NCI-H748 (cell line): ENCODE results near the gene RIPOR3.
"Not testable (repeated sequence)": the region's sequence is repeated elsewhere in the genome, so short reads cannot be mapped to it uniquely, and the experiment has no call there.

Experiments
- DNase-seq: peaks from one replicate; lab custom pipeline; 2025; ENCODE audit not compliant: unreplicated experiment; lab: John Stamatoyannopoulos, UW

Gene RIPOR3

GRCh38 chr20:50578778-50579165, 112.6 kb downstream of the RIPOR3 start:
- DNase-seq, result no peak

GRCh38 chr20:50578061-50578777, 113.1 kb downstream of the RIPOR3 start:
- DNase-seq, result no peak

GRCh38 chr20:50577175-50578018, 113.9 kb downstream of the RIPOR3 start:
- no peak for DNase-seq

- no peak for DNase-seq
Observed at GRCh38 chr20:50575865-50576720, 115.2 kb downstream of the RIPOR3 start.

GRCh38 chr20:50574586-50574985, 116.8 kb downstream of the RIPOR3 start:
- DNase-seq, result no peak

GRCh38 chr20:50574108-50574507, 117.2 kb downstream of the RIPOR3 start:
- DNase-seq, result no peak

- no peak for DNase-seq
Observed at GRCh38 chr20:50572938-50573777, 118.2 kb downstream of the RIPOR3 start.

- no peak for DNase-seq
Observed at GRCh38 chr20:50571466-50571865, 119.9 kb downstream of the RIPOR3 start.

GRCh38 chr20:50569864-50570836, 121.2 kb downstream of the RIPOR3 start:
- no peak for DNase-seq

GRCh38 chr20:50569487-50569863, 121.9 kb downstream of the RIPOR3 start:
- DNase-seq, result not testable (repeated sequence)

- no peak for DNase-seq
Observed at GRCh38 chr20:50568549-50568942, 122.8 kb downstream of the RIPOR3 start.

GRCh38 chr20:50567860-50568548, 123.3 kb downstream of the RIPOR3 start:
- no peak for DNase-seq

- no peak for DNase-seq
Observed at GRCh38 chr20:50565871-50566270, 125.5 kb downstream of the RIPOR3 start.

- no peak for DNase-seq
Observed at GRCh38 chr20:50565383-50565782, 126.0 kb downstream of the RIPOR3 start.

GRCh38 chr20:50563133-50563944, 128.0 kb downstream of the RIPOR3 start:
- DNase-seq, result no peak

- no peak for DNase-seq
Observed at GRCh38 chr20:50562262-50562701, 129.1 kb downstream of the RIPOR3 start.

- DNase-seq, result no peak
Observed at GRCh38 chr20:50561379-50562078, 129.8 kb downstream of the RIPOR3 start.
